ENCODE measurements around the gene ACOT7.

Gene ACOT7

DNA sequence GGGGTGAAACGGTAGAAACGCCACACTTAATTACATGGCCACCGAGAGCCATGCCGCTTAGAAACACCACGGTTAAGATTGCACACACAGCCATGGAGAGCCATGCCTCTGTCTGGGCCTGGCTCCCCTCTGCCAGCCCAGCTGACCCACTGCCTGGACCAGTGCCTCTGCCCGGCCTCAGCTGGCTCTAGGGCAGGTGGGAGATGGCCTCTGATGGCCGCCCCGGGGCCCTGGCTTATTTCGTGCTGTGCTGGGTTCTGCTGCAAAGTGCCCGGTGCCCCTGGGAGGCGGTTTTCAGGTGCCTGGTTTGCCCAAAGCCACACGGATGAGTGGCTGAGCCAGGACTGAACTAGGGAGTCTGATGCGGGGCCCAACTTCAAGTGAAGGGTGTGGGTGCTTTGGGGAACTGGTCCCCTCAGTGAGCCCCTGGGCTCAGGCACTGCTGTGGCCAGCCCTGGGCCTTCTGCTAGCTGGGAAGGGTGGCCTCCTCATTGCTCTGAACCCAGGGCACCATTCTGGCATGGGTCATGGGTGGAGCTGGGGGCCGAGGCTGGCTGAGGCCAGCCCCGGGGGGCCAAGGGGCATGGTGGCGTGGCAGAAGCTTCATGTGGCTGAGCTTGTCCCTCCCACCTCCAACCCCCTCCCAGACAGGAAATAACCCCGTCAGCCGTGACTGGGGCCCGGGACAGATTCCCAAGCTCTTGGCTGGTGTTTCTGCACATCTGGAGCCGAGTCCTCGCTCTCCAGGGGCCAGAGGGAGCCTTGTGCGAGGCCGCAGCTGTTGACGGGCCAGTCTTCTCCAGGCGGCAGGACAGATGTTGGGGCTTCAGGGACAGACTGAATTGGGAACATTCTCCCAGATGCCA lies 130.8 kb downstream of the ACOT7 start:
- DNase-seq, result no peak

- no peak for DNase-seq
Measured at GRCh38 chr1:6261615-6261995, 132.0 kb downstream of the ACOT7 start.

- peak; percentile 53 for DNase-seq
Measured at GRCh38 chr1:6260961-6261614, 132.5 kb downstream of the ACOT7 start, which contains the start of gene GPR153. GPR153 (minus strand) TSS chr1:6261098; CDS start chr1:6254905, 6,193 bp downstream.

DNA sequence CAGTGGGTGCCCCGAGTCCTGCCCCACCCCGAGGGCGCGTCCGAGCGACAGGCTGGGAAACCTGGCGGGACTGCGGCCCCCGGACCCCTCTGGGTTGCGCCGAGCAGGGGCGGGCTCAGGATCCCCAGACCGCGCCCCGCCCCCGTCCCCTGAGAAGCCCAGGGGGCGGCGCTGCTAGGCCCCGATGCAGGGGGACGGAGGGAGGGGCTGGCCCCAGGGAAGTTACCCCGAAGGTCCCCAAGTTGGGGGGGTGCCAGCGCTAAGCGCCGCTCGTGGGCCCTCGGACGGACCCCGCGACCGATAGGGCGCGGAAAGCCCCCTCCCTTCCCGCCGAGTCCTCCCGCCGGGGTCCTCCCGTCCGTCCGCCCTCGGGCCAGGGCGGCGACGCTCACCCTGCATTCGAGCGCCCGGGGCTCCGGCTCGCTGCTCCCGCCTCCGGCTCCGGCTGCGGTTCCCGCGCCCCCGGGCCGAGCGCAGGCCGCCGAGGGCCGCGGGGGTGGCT lies 133.1 kb downstream of the ACOT7 start:
- no peak for DNase-seq

DNA sequence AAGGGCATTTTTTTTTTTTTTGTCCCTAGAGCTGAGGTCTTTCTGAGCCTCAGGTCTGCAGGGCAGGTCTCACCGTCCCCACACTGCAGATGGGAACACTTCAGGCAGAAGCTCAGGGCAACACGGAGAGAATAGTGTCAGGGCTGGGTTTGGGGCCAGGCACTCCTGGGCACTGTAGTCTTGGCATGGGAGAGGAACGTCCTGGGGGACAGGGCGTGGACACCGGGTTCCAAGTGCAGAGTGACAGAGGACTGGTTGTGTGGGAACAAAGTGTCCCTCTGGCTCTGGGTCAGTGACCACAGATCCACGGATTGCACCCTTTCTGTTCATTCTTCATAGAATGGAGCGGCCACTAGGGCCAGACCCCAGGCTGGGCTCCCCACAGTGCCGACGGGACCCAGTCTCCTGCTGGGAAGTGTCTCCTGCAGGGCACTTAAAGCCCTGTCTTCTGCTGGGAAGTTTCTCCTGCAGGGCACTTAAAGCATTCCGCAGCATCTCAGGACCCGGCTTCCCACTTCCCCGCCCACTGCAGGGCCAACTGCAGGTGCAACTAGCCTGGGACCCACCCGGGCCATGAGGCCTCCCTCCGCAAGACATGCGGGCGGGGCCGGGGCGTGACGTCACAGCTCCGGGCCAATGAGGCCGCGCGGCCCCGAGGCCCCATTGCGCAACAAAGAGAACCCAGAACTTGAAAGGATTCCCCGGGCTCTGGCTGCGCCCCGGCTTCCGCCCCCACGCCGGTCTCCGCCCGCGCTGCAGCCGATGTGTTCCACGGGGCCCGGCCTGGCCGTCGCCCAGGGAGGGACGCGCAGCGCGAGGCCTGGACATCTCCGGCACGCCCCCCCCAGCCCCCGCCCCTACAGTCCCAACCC lies 133.8 kb downstream of the ACOT7 start:
- DNase-seq, result peak; percentile 71

- DNase-seq, result no peak
Measured at GRCh38 chr1:6258675-6259074, 134.9 kb downstream of the ACOT7 start.

DNA sequence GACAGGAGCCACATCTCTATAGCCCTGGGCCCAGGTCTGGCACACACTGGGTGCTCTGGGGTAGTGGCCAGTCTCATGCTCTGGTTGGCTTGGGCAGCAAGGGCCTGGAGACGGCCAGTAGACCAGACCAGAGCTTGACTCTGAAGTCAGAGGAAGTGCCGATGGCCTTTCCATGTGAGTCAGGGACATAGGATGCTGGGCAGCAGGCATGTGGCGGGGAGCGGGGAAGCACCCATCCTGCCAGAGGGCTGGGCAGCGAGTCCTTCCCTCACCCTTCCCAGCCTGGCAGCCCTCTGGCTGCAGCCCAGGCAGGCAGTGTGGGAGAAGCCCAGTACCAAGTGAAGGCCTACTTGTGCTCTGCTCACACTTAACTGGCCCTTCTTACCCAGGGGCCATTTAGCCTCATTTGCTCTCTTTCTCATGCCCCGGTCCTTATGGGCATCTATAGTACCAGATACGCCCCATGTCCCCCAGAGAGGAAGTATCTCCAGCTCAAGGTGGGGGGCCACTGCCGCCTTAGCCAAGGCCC lies 136.0 kb downstream of the ACOT7 start:
- DNase-seq, result no peak

DNA sequence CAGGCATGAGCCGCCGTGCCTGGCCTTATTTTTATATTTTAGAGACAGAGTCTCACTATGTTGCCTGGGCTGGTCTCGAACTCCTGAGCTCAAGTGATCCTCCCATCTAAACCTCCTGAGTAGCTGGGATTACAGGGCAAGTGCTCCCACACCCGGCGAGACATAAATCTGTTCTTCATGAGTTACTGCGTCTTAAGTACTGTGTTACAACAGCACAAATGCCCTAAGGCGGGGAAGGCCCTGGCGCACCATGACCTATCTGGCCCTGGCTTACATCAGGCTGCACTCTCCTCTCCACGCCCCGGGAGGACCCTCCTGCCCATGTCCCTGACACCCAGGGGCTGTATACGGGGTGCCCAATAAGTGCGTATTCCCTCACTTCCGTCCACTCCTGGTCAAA lies 136.9 kb downstream of the ACOT7 start:
- DNase-seq, result no peak

DNA sequence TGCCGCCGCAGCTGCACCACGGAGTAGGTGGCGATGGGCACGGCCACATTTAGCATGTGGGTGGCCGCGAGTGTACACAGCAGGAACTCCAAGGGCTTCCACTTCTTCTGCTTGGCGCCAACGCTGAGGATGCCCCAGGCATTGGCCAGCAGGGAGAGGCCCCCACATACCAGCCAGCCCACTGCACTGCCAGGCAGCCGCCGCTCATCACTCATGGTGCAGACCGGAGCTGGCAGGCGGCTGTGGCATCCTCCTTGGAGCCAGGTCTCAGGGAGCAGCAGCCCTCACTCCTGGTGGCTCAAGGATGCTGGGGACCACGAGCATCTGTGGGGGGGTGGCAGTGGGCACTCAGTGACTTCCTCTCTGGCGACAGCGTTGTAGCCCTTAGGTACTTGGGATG lies 138.9 kb downstream of the ACOT7 start:
- DNase-seq, result no peak

DNA sequence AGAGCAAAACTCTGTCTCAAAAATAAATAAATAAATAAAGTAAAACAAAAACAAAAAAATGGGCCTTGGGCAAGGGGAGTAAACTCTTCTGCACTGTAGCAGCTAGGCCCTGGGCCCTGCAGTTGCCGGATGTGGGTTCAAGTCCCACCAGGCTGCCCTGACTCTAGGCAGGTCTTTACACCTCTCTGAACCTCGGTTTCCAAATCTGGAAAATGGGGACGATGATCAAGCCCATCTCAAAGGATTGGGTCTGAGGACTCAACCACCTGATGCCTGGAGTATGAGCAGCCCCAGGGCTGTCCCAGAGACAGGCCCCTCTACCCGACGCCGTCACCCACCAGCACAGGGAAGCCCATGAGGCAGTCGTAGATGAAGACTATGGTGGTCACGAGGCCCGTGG lies 140.2 kb downstream of the ACOT7 start:
- DNase-seq, result no peak

GRCh38 chr1:6252374-6252710 lies 141.2 kb downstream of the ACOT7 start:
- no peak for DNase-seq

DNA sequence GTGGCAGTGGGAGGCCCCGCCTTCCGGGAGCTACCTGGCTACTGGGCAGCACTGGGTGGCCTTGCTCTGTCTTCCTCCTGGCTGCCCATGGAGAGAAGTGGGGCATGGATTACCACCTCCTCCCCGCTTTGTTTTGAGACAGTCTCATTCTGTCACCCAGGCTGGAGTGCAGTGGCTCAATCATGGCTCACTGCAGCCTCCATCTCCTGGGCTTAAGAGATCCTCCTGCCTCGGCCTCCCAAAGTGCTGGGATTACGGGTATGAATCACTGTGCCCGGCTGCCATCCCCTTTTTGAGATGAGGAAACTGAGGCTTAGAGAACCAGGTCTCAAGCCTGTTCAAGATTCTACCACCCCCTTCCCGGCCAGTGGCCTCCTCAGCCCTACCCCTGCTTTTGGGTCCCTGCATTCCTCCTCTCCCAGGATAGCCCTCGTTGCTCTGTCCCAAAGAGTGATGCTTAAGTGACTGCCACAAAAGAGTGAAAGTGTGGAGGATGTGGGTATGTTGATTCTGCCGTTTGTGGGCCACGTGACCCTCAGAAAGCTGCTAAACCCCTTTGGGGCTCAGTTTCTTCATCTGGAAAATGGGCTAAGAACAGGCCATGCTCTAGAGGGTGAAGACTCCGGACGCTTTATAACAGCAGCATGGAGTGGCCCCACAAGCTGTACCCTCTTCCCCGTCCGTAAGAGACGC lies 141.7 kb downstream of the ACOT7 start:
- DNase-seq, result no peak

DNA sequence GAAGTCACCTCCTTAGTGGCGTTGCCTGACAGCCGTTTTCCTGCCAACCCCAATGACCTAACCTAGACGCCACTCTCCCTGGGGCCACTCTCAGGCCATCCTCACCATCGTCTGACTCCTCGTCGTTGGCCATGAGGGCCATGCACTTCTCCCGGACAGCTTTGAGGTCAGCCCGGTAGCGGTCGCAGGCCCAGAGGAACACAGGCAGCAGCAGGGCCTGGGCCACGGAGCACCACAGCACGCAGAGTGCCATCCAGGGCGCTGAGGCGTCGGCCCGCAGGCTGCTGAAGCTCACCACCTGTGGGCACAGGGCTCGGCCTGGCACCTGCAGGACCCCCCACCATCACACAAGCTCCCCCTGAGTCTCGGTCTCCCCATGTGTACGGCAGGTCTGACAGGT lies 142.3 kb downstream of the ACOT7 start:
- no peak for DNase-seq

DNA sequence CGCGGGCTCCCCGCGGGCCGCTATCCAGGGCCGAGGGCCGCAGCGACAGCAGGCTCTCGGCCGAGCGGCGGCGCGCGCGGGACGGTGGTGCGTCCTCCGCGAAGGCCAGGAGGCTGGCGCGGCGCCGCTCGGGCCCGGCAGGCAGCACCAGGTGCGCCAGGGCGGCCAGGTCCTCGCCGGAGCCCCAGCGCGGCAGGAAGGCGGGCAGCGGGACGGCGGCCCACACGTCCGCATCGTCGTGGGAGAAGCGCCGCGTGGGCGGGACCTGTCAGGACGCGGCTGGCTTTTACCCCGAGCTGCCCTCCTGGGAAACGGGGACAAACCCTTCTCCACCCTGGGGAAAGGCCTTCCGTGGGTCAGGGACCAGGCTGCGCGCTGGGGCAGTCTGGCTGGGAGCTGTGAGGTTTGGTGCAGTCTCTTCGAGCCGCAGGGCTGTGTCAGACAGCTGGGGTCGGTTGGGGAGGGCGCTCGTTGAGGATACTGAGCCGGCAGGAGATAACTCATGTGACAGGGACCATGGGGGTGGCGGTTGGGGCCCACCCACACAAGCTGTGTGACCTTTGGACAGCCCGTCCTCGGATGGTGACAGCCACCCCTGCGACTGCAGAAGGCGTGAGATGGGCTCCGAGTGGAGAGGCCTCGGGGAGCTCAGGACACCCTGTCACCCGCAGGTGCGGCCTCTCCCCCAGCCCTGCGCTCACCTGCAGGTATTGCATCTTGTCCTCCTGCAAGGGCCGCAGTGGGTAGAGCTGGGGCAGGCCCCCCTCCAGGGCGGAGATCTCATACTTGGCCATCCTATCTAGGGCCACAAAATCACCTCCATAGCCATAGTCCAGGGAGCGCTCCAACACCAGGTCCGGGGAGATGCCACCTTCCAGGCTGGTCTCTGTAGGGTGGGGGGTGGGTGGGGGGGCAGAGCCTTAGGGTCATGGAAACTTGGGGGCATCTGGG lies 143.6 kb downstream of the ACOT7 start:
- no peak for DNase-seq

- no peak for DNase-seq
Measured at GRCh38 chr1:6248932-6249738, 144.4 kb downstream of the ACOT7 start.

DNA sequence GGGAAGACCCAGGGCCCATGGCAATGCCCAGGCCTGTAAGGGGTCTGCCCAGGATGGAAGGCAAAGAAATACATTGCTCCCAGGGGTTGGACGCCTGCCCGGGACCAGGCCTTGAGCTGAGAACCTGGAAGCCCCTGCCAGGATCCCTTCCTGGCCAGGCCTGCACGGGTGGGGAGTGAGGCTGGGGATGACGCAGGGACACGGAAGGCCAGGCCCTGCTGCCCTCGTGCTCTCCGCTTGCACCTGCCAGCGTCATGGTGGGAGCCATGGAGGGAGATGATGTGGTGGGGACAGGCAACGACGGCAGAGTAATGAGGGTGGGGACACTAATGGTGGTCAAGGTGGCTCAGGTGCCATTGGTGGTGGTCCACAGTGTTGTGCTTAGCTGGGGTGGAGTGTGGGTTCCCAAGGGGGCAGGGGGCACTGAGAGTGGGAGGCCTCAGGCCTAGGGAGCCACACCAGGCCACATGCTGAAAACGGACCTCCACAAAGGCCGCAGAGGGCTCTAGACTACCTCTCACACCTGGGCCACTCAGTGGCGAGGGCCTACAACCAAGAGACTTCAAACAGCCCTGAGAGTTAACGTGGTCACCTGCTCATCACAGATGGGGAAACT lies 145.3 kb downstream of the ACOT7 start:
- no peak for DNase-seq

GRCh38 chr1:6247651-6248050 lies 145.9 kb downstream of the ACOT7 start:
- no peak for DNase-seq

- DNase-seq, result peak; percentile 85
Measured at GRCh38 chr1:6246497-6247467, 146.8 kb downstream of the ACOT7 start.

Measured in stimulated activated CD4-positive, alpha-beta T cell treated with anti-CD3 and anti-CD28 coated beads, Interleukin-4, amount 100 ng/mL, for 24 hours (primary cell).